HEK293 (cell line): Measurements from ENCODE around the gene BRPF1.

Experiments used
- CTCF ChIA-PET: fragments of 350-600 bp; formaldehyde crosslinking; extraction: SDS; loops from one replicate; lab custom pipeline; 2021; ENCODE audit warnings: antibody characterized with exemption; lab: Yijun Ruan, JAX
- POLR2A ChIA-PET: fragments of 300-600 bp; formaldehyde crosslinking; extraction: SDS; loops from one replicate; lab custom pipeline; 2020; ENCODE audit warnings: antibody characterized with exemption, inconsistent platforms; lab: Yijun Ruan, JAX
- H3K27ac ChIP-seq: fragments of 200-500 bp; sonication (Bioruptor generic); 2 replicates; pipeline ENCODE4 v1.5.1; 2014; ENCODE audit warnings: low read depth, low read length, control low read depth, inconsistent platforms; ENCODE audit errors: extremely low read depth
- H3K36me3 ChIP-seq, 2 experiments: fragments of 200-500 bp in 1 of 2; sonication (Bioruptor generic) in 1 of 2; 1 replicate in 1 of 2; 2 replicates in 1 of 2; pipeline ENCODE4 v1.5.1; 2014 to 2017; ENCODE audit warnings: inconsistent platforms in 2 of 2, low read length in 2 of 2; ENCODE audit not compliant: control insufficient read depth in 2 of 2, insufficient read depth in 1 of 2
- H3K4me1 ChIP-seq: fragments of 200-500 bp; sonication (Bioruptor generic); 2 replicates; pipeline ENCODE4 v1.5.1; 2014; ENCODE audit warnings: mild to moderate bottlenecking, low read length, inconsistent platforms; ENCODE audit not compliant: control insufficient read depth, insufficient read depth
- H3K4me3 ChIP-seq: 2 replicates; pipeline ENCODE4 v1.5.1; 2011; ENCODE audit warnings: low read depth, mild to moderate bottlenecking, control low read depth, low read length, moderate library complexity
- H3K9me3 ChIP-seq: fragments of 200-500 bp; sonication (Bioruptor generic); 2 replicates; pipeline ENCODE4 v1.5.1; 2014; ENCODE audit warnings: low read depth, low read length, inconsistent platforms; ENCODE audit not compliant: control insufficient read depth, insufficient read depth
- AEBP2 ChIP-seq: fragments of 450-650 bp; formaldehyde crosslinking; IDR thresholded peaks from 2 replicates; pipeline ENCODE4 v1.5.1; 2016; ENCODE audit warnings: missing biosample characterization, missing genetic modification characterization, borderline replicate concordance
- ATF2 ChIP-seq: fragments of 450-650 bp; formaldehyde crosslinking; IDR thresholded peaks from 2 replicates; pipeline ENCODE4 v1.5.1; 2016; ENCODE audit warnings: missing biosample characterization, missing genetic modification characterization, low read depth
- BCL11B ChIP-seq: fragments of 450-650 bp; formaldehyde crosslinking; IDR thresholded peaks from 2 replicates; pipeline ENCODE4 v1.5.1; 2016; ENCODE audit warnings: low read depth, missing biosample characterization, missing genetic modification characterization
- IKZF3 ChIP-seq: fragments of 450-650 bp; IDR thresholded peaks from 2 replicates; pipeline ENCODE4 v1.5.0; 2018; ENCODE audit warnings: missing biosample characterization, mild to moderate bottlenecking, missing genetic modification characterization, moderate library complexity
- KLF7 ChIP-seq: fragments of 450-650 bp; formaldehyde crosslinking; IDR thresholded peaks from 2 replicates; pipeline ENCODE4 v1.5.1; 2016; ENCODE audit warnings: missing biosample characterization, missing genetic modification characterization, borderline replicate concordance
- PRDM4 ChIP-seq: fragments of 450-650 bp; formaldehyde crosslinking; IDR thresholded peaks from 2 replicates; pipeline ENCODE4 v1.5.1; 2017; ENCODE audit warnings: missing biosample characterization, missing genetic modification characterization
- PRDM6 ChIP-seq: fragments of 450-650 bp; formaldehyde crosslinking; IDR thresholded peaks from 2 replicates; pipeline ENCODE4 v1.5.1; 2017; ENCODE audit warnings: missing biosample characterization, missing genetic modification characterization
- SP3 ChIP-seq: fragments of 450-650 bp; formaldehyde crosslinking; IDR thresholded peaks from 2 replicates; pipeline ENCODE4 v1.5.1; 2016; ENCODE audit warnings: missing biosample characterization, missing genetic modification characterization
- SP7 ChIP-seq: fragments of 450-650 bp; formaldehyde crosslinking; IDR thresholded peaks from 2 replicates; pipeline ENCODE4 v1.5.1; 2016; ENCODE audit warnings: missing biosample characterization, missing genetic modification characterization
- ZFP37 ChIP-seq: fragments of 450-650 bp; formaldehyde crosslinking; IDR thresholded peaks from 2 replicates; pipeline ENCODE4 v1.5.1; 2016; ENCODE audit warnings: missing biosample characterization, missing genetic modification characterization
- ZNF18 ChIP-seq: fragments of 450-650 bp; formaldehyde crosslinking; IDR thresholded peaks from 2 replicates; pipeline ENCODE4 v1.5.1; 2016; ENCODE audit warnings: missing biosample characterization, missing genetic modification characterization
- ZNF292 ChIP-seq: fragments of 450-650 bp; formaldehyde crosslinking; IDR thresholded peaks from 2 replicates; pipeline ENCODE4 v1.5.1; 2016; ENCODE audit warnings: low read depth, missing biosample characterization, missing genetic modification characterization, borderline replicate concordance
- ZNF362 ChIP-seq: fragments of 450-650 bp; formaldehyde crosslinking; IDR thresholded peaks from 2 replicates; pipeline ENCODE4 v1.5.1; 2016; ENCODE audit warnings: missing biosample characterization, missing genetic modification characterization
- ZNF449 ChIP-seq: fragments of 450-650 bp; formaldehyde crosslinking; IDR thresholded peaks from 2 replicates; pipeline ENCODE4 v1.5.1; 2017; ENCODE audit warnings: missing biosample characterization, mild to moderate bottlenecking, missing genetic modification characterization, moderate library complexity
- ZNF521 ChIP-seq: fragments of 450-650 bp; formaldehyde crosslinking; IDR thresholded peaks from 2 replicates; pipeline ENCODE4 v1.5.1; 2017; ENCODE audit warnings: missing biosample characterization, mild to moderate bottlenecking, missing genetic modification characterization
- ZNF548 ChIP-seq: fragments of 450-650 bp; formaldehyde crosslinking; IDR thresholded peaks from 2 replicates; pipeline ENCODE4 v1.5.1; 2016; ENCODE audit warnings: missing biosample characterization, missing genetic modification characterization
- ZNF600 ChIP-seq: fragments of 450-650 bp; formaldehyde crosslinking; IDR thresholded peaks from 2 replicates; pipeline ENCODE4 v1.5.1; 2016; ENCODE audit warnings: missing biosample characterization, missing genetic modification characterization
- ZNF660 ChIP-seq: fragments of 450-650 bp; IDR thresholded peaks from 2 replicates; pipeline ENCODE4 v1.5.1; 2018; ENCODE audit warnings: missing biosample characterization, mild to moderate bottlenecking, missing genetic modification characterization
- ZSCAN16 ChIP-seq: fragments of 450-650 bp; formaldehyde crosslinking; IDR thresholded peaks from 2 replicates; pipeline ENCODE4 v1.5.1; 2016; ENCODE audit warnings: missing biosample characterization, missing genetic modification characterization
- ZSCAN4 ChIP-seq: fragments of 450-650 bp; formaldehyde crosslinking; IDR thresholded peaks from 2 replicates; pipeline ENCODE4 v1.5.1; 2017; ENCODE audit warnings: missing biosample characterization, missing genetic modification characterization

Gene BRPF1

GRCh38 chr3:9730657-9731205 is 804 bp upstream of the BRPF1 start:
- Histone ChIP-seq H3K9me3 (no peaks in the 10 kb centered on the region), H3K27ac (peak overlapping the region; percentile 49; the same call in 1 of the 2 replicates), H3K36me3 (peaks cover 9 to 30% of the 10 kb centered on the region in 2 experiments), H3K4me3 (peak overlapping the region; percentile 41), H3K4me1 (peaks cover 7% of the 10 kb centered on the region; the same call in 1 of the 2 replicates)
- POLR2A ChIA-PET = interaction anchor here (0.7 to 3.4 kb wide), 5 partner anchors 9 to 78 kb away, joined by 3 to 47 read pairs (median 4); partner anchors contain the start of genes ARPC4, OGG1 and TADA3
- CTCF ChIA-PET = interaction anchor here (0.7 to 1.5 kb wide), 4 partner anchors 15 to 230 kb away, joined by 3 read pairs; partner anchors contain the start of gene OGG1
- TF ChIP-seq ZSCAN16 (tag by site-specific recombination) (no peak), BCL11B (no peak), ZNF660 (tag by site-specific recombination) (no peak), ATF2 (tag by site-specific recombination) (no peak), SP3 (tag by site-specific recombination) (no peak), KLF7 (no peak), ZNF292 (tag by site-specific recombination) (no peak), ZNF521 (tag by site-specific recombination) (no peak), ZNF548 (tag by site-specific recombination) (no peak), PRDM6 (tag by site-specific recombination) (no peak), IKZF3 (peak; percentile 72), ZNF18 (tag by site-specific recombination) (no peak), AEBP2 (tag by site-specific recombination) (no peak), ZSCAN4 (tag by site-specific recombination) (no peak), ZNF362 (no peak), SP7 (tag by site-specific recombination) (no peak), ZNF449 (tag by site-specific recombination) (no peak), PRDM4 (no peak), ZFP37 (tag by site-specific recombination) (no peak), ZNF600 (tag by site-specific recombination) (no peak; the same call in 1 of the 2 replicates)
